Measurements from ENCODE around the gene ARSB. TPM values are rescaled to one million over a fixed set of nuclear protein-coding genes. Genes with fewer than 3 reads are reported as not detected.

The ARSB gene
- total and polyA plus RNA-seq, 2 experiments from 2014 or later = 30.1 to 43.7 TPM

- no peaks in the 10 kb centered on the region for H3K9me3 ChIP-seq (ENCODE audit: low read depth)
- peaks cover 6% of the 10 kb centered on the region; the same call in 1 of the 2 replicates for H3F3A ChIP-seq (ENCODE audit: insufficient read depth)
- WGBS, 2 experiments (ENCODE audit: low coverage in 1 of 2, low lambda C conversion rate in 2 of 2, missing lambda C conversion rate in 2 of 2) = 56 to 63% methylated on average over 7 of the region's 7 CpGs
- no peak overlapping the region for H2AFZ ChIP-seq
- H3K4me1 ChIP-seq (ENCODE audit: insufficient read depth) = peaks cover 9% of the 10 kb centered on the region
- H3K79me2 ChIP-seq (ENCODE audit: insufficient read depth) = no peaks in the 10 kb centered on the region
- no peak overlapping the region for H3K4me2 ChIP-seq (ENCODE audit: unreplicated experiment)
- no peak for DNase-seq
- H3K9ac ChIP-seq = no peak overlapping the region
- TF ChIP-seq EZH2 (IDR thresholded peaks at IDR 0.05; ENCODE audit: insufficient read depth, poor library complexity, severe bottlenecking) = no peak
- TF ChIP-seq EZH2phosphoT487 (IDR thresholded peaks at IDR 0.05; ENCODE audit: insufficient read depth, low read depth) = no peak
- H3K36me3 ChIP-seq (ENCODE audit: low read depth) = no peaks in the 10 kb centered on the region
- H4K20me1 ChIP-seq (ENCODE audit: insufficient read depth) = no peaks in the 10 kb centered on the region
- no peaks in the 10 kb centered on the region for H3K9me2 ChIP-seq (ENCODE audit: insufficient read depth)
- H3K4me3 ChIP-seq = no peak overlapping the region
- no peaks in the 10 kb centered on the region for H3K27me3 ChIP-seq (replicated peaks; ENCODE audit: insufficient read depth)
- in situ Hi-C loops (cut with MboI) = no loop called here
- H3K27ac ChIP-seq = no peak overlapping the region
Observed at GRCh38 chr5:78787783-78788182, 197.3 kb downstream of the ARSB start.

GRCh38 chr5:78785454-78785853 is 199.7 kb downstream of the ARSB start:
- Histone ChIP-seq H3K4me3 (no peak overlapping the region), H3K9me2 (ENCODE audit: insufficient read depth) (no peaks in the 10 kb centered on the region), H3K79me2 (ENCODE audit: insufficient read depth) (no peaks in the 10 kb centered on the region), H3F3A (ENCODE audit: insufficient read depth) (peaks cover 6% of the 10 kb centered on the region; the same call in 1 of the 2 replicates), H3K9ac (no peak overlapping the region), H3K36me3 (ENCODE audit: low read depth) (no peaks in the 10 kb centered on the region), H3K27me3 (replicated peaks; ENCODE audit: insufficient read depth) (no peaks in the 10 kb centered on the region), H3K9me3 (ENCODE audit: low read depth) (no peaks in the 10 kb centered on the region), H3K27ac (no peak overlapping the region), H3K4me1 (ENCODE audit: insufficient read depth) (peaks cover 9% of the 10 kb centered on the region), H3K4me2 (ENCODE audit: unreplicated experiment) (no peak overlapping the region), H2AFZ (no peak overlapping the region), H4K20me1 (ENCODE audit: insufficient read depth) (no peaks in the 10 kb centered on the region)
- DNase-seq = no peak
- TF ChIP-seq EZH2 (IDR thresholded peaks at IDR 0.05; ENCODE audit: insufficient read depth, poor library complexity, severe bottlenecking) (no peak), EZH2phosphoT487 (IDR thresholded peaks at IDR 0.05; ENCODE audit: insufficient read depth, low read depth) (no peak)
- WGBS, 2 experiments (ENCODE audit: low coverage in 1 of 2, low lambda C conversion rate in 2 of 2, missing lambda C conversion rate in 2 of 2) = 95 to 100% methylated on average over 1 of the region's 1 CpG
- in situ Hi-C loops (cut with MboI) = no loop called here

GRCh38 chr5:78783434-78784130 is 201.5 kb downstream of the ARSB start:
- in situ Hi-C loops (cut with MboI) = no loop called here
- Histone ChIP-seq H3K4me2 (ENCODE audit: unreplicated experiment) (no peak overlapping the region), H3K9me2 (ENCODE audit: insufficient read depth) (no peaks in the 10 kb centered on the region), H3F3A (ENCODE audit: insufficient read depth) (peaks cover 21% of the 10 kb centered on the region; the same call in 1 of the 2 replicates), H3K27me3 (replicated peaks; ENCODE audit: insufficient read depth) (no peaks in the 10 kb centered on the region), H3K4me3 (no peak overlapping the region), H3K9me3 (ENCODE audit: low read depth) (no peaks in the 10 kb centered on the region), H3K36me3 (ENCODE audit: low read depth) (no peaks in the 10 kb centered on the region), H4K20me1 (ENCODE audit: insufficient read depth) (no peaks in the 10 kb centered on the region), H3K27ac (no peak overlapping the region), H3K79me2 (ENCODE audit: insufficient read depth) (no peaks in the 10 kb centered on the region), H2AFZ (no peak overlapping the region), H3K9ac (no peak overlapping the region), H3K4me1 (ENCODE audit: insufficient read depth) (peaks cover 26% of the 10 kb centered on the region)
- peak; percentile 54 for DNase-seq
- TF ChIP-seq EZH2 (IDR thresholded peaks at IDR 0.05; ENCODE audit: insufficient read depth, poor library complexity, severe bottlenecking) (no peak), EZH2phosphoT487 (IDR thresholded peaks at IDR 0.05; ENCODE audit: insufficient read depth, low read depth) (no peak)
- WGBS, 2 experiments (ENCODE audit: low coverage in 1 of 2, low lambda C conversion rate in 2 of 2, missing lambda C conversion rate in 2 of 2) = 67 to 70% methylated on average over 2 of the region's 2 CpGs

GRCh38 chr5:78782728-78783127 is 202.4 kb downstream of the ARSB start:
- H3K9me2 ChIP-seq (ENCODE audit: insufficient read depth) = no peaks in the 10 kb centered on the region
- TF ChIP-seq EZH2phosphoT487 (IDR thresholded peaks at IDR 0.05; ENCODE audit: insufficient read depth, low read depth) (no peak), EZH2 (IDR thresholded peaks at IDR 0.05; ENCODE audit: insufficient read depth, poor library complexity, severe bottlenecking) (no peak)
- no peak for DNase-seq
- H3K4me2 ChIP-seq (ENCODE audit: unreplicated experiment) = no peak overlapping the region
- no peak overlapping the region for H3K27ac ChIP-seq
- 94 to 100% methylated on average over 1 of the region's 1 CpG for WGBS, 2 experiments (ENCODE audit: low coverage in 1 of 2, low lambda C conversion rate in 2 of 2, missing lambda C conversion rate in 2 of 2)
- peaks cover 30% of the 10 kb centered on the region for H3K4me1 ChIP-seq (ENCODE audit: insufficient read depth)
- no peak overlapping the region for H3K9ac ChIP-seq
- H3K27me3 ChIP-seq (replicated peaks; ENCODE audit: insufficient read depth) = no peaks in the 10 kb centered on the region
- no peak overlapping the region for H3K4me3 ChIP-seq
- H3K9me3 ChIP-seq (ENCODE audit: low read depth) = no peaks in the 10 kb centered on the region
- no peaks in the 10 kb centered on the region for H3K79me2 ChIP-seq (ENCODE audit: insufficient read depth)
- H2AFZ ChIP-seq = no peak overlapping the region
- H3F3A ChIP-seq (ENCODE audit: insufficient read depth) = peaks cover 26% of the 10 kb centered on the region; the same call in 1 of the 2 replicates
- no peaks in the 10 kb centered on the region for H3K36me3 ChIP-seq (ENCODE audit: low read depth)
- no peaks in the 10 kb centered on the region for H4K20me1 ChIP-seq (ENCODE audit: insufficient read depth)
- in situ Hi-C loops (cut with MboI) = no loop called here
